Mesenchymal stem cell (in vitro differentiated cells and primary cell): ENCODE results near the gene PEX10.

Experiments
- DNase-seq: peaks from one replicate; pipeline ENCODE4 v3.0.0-alpha.2; 2013
- H2AFZ ChIP-seq: one replicate; pipeline ENCODE4 v1.6.1; 2013; ENCODE audit warnings: low read depth, mild to moderate bottlenecking, control low read depth, inconsistent platforms, low read length, moderate library complexity
- H2AK5ac ChIP-seq: 2 replicates; pipeline ENCODE4 v1.6.1; 2013; ENCODE audit warnings: low read length, moderate library complexity, mild to moderate bottlenecking, inconsistent platforms; ENCODE audit not compliant: severe bottlenecking
- H2BK120ac ChIP-seq: one replicate; pipeline ENCODE4 v1.6.1; 2013; ENCODE audit warnings: low read depth, mild to moderate bottlenecking, inconsistent platforms, low read length, moderate library complexity
- H2BK12ac ChIP-seq, 2 experiments: one replicate each; pipeline ENCODE4 v1.6.1; 2013; ENCODE audit warnings: inconsistent platforms in 2 of 2, low read length in 2 of 2, mild to moderate bottlenecking in 2 of 2, moderate library complexity in 2 of 2, control low read depth in 1 of 2
- H2BK15ac ChIP-seq: one replicate; pipeline ENCODE4 v1.6.1; 2013; ENCODE audit warnings: mild to moderate bottlenecking, low read depth, inconsistent platforms; ENCODE audit not compliant: poor library complexity, severe bottlenecking
- H2BK5ac ChIP-seq: 2 replicates; pipeline ENCODE4 v1.6.1; 2013; ENCODE audit warnings: low read depth, mild to moderate bottlenecking, low read length, control low read depth, inconsistent platforms; ENCODE audit not compliant: poor library complexity, severe bottlenecking
- H3K14ac ChIP-seq, 2 experiments: one replicate each; pipeline ENCODE4 v1.6.1; 2013; ENCODE audit warnings: inconsistent platforms in 2 of 2, low read length in 2 of 2, control low read depth in 1 of 2, mild to moderate bottlenecking in 1 of 2, moderate library complexity in 1 of 2
- H3K18ac ChIP-seq, 2 experiments: one replicate each; pipeline ENCODE4 v1.6.1; 2013; ENCODE audit warnings: inconsistent platforms in 2 of 2, low read length in 2 of 2, control low read depth in 1 of 2, low read depth in 1 of 2, mild to moderate bottlenecking in 1 of 2
- H3K23ac ChIP-seq, 2 experiments: one replicate each; pipeline ENCODE4 v1.6.1; 2013; ENCODE audit warnings: inconsistent platforms in 2 of 2, low read length in 2 of 2, mild to moderate bottlenecking in 2 of 2, moderate library complexity in 2 of 2, control low read depth in 1 of 2
- H3K27ac ChIP-seq: 2 replicates; pipeline ENCODE4 v1.5.1; 2013; ENCODE audit warnings: mild to moderate bottlenecking, moderate library complexity, low read length, control low read depth, inconsistent platforms; ENCODE audit not compliant: poor library complexity, severe bottlenecking
- H3K27me3 ChIP-seq, 2 experiments: 2 replicates each; pipeline versions ENCODE4 v1.6.1 to v1.7.0; 2013; ENCODE audit warnings: low read length in 2 of 2, mild to moderate bottlenecking in 2 of 2, moderate library complexity in 2 of 2, control low read depth in 1 of 2, inconsistent platforms in 1 of 2; ENCODE audit not compliant: control insufficient read depth in 1 of 2, insufficient read depth in 1 of 2
- H3K36me3 ChIP-seq, 2 experiments: 2 replicates each; pipeline versions ENCODE4 v1.6.1 to v1.7.0; 2013; ENCODE audit warnings: low read length in 2 of 2, control low read depth in 1 of 2, inconsistent platforms in 1 of 2, low read depth in 1 of 2, mild to moderate bottlenecking in 1 of 2; ENCODE audit not compliant: insufficient read depth in 2 of 2, control insufficient read depth in 1 of 2
- H3K4ac ChIP-seq, 2 experiments: one replicate each; pipeline ENCODE4 v1.6.1; 2013; ENCODE audit warnings: inconsistent platforms in 2 of 2, low read length in 2 of 2, mild to moderate bottlenecking in 2 of 2, moderate library complexity in 2 of 2, control low read depth in 1 of 2, low read depth in 1 of 2
- H3K4me1 ChIP-seq: 2 replicates; pipeline ENCODE4 v1.6.1; 2013; ENCODE audit warnings: low read depth, low read length, control low read depth; ENCODE audit not compliant: control insufficient read depth, insufficient read depth
- H3K4me2 ChIP-seq: 2 replicates; pipeline ENCODE4 v1.6.1; 2013; ENCODE audit warnings: low read length, mild to moderate bottlenecking, inconsistent platforms; ENCODE audit not compliant: poor library complexity, severe bottlenecking
- H3K4me3 ChIP-seq, 2 experiments: 2 replicates each; pipeline versions ENCODE4 v1.5.1 to v1.7.0; 2013; ENCODE audit warnings: low read length in 2 of 2, mild to moderate bottlenecking in 2 of 2, control low read depth in 1 of 2, low read depth in 1 of 2; ENCODE audit not compliant: insufficient read depth in 1 of 2
- H3K79me1 ChIP-seq: replicated peaks from 2 replicates; pipeline ENCODE4 v1.6.1; 2013; ENCODE audit warnings: mild to moderate bottlenecking, control low read depth, low read length, inconsistent platforms; ENCODE audit not compliant: poor library complexity, severe bottlenecking
- H3K9ac ChIP-seq: 2 replicates; pipeline ENCODE4 v1.7.0; 2013; ENCODE audit warnings: mild to moderate bottlenecking, low read length, moderate library complexity
- H3K9me3 ChIP-seq: 2 replicates; pipeline ENCODE4 v1.7.0; 2013; ENCODE audit warnings: mild to moderate bottlenecking, low read length; ENCODE audit not compliant: control insufficient read depth
- H4K8ac ChIP-seq: one replicate; pipeline ENCODE4 v1.6.1; 2013; ENCODE audit warnings: inconsistent platforms, mild to moderate bottlenecking, low read length, moderate library complexity
- H4K91ac ChIP-seq: one replicate; pipeline ENCODE4 v1.6.1; 2013; ENCODE audit warnings: mild to moderate bottlenecking, low read length, inconsistent platforms
- WGBS: methylation state at CpG from one replicate; pipeline ENCODE4 v1.1.7; 2013; ENCODE audit warnings: mixed read lengths; 5-methylcytosine and 5-hydroxymethylcytosine counted together

Gene PEX10

DNA sequence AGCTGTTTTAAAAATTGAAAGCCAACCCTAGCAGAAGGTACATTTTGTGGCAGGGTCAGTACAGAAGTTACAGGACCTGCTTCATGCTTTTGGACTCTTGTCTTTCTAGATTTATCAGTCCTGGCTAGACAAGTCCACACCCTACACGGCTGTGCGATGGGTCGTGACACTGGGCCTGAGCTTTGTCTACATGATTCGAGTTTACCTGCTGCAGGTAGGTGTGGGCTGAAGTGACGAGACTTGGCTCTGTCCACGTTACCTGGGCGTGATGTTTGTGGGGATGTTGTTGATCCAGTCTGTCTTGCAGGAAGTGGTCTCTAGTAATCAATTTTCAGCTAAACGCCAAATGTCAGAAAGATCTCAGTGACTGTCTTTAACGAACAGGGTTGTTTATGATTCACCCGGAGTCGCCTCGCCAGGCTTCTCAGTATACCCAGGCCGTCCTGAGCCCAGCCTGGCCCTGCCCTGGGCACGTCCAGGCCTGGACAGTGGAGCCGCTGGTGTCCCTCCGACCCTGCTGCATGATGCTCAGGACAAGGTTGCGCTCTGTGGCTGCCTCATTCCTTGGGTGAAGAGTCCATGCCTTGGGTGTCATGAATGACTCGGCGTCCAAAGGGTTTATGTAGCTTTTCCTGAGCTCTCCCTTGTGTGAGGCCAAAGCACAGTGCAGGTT, 15.2 kb downstream of the PEX10 start:
- H3K4me3 ChIP-seq, result no peak overlapping the region
- no peak overlapping the region for H2BK5ac ChIP-seq
- no peak overlapping the region for H2BK12ac ChIP-seq
- no peak overlapping the region for H3K23ac ChIP-seq
- H2AFZ ChIP-seq, result no peak overlapping the region
- H3K9ac ChIP-seq, result peak overlapping the region; percentile 14
- DNase-seq, result no peak
- H2BK120ac ChIP-seq, result no peak overlapping the region
- H3K4me2 ChIP-seq, result no peak overlapping the region
- no peak overlapping the region for H3K27ac ChIP-seq
- H3K14ac ChIP-seq, result no peak overlapping the region
- H4K91ac ChIP-seq, result no peak overlapping the region
- H3K9me3 ChIP-seq, result no peaks in the 10 kb centered on the region
- peaks cover 30% of the 10 kb centered on the region for H3K79me1 ChIP-seq
- peaks cover 81 to 88% of the 10 kb centered on the region in 2 experiments for H3K36me3 ChIP-seq
- H2BK15ac ChIP-seq, result no peak overlapping the region
- H3K18ac ChIP-seq, result no peak overlapping the region
- no peak overlapping the region for H3K4ac ChIP-seq
- no peaks in the 10 kb centered on the region for H3K27me3 ChIP-seq
- H4K8ac ChIP-seq, result no peak overlapping the region
- WGBS, result 96% methylated on average over 19 of the region's 19 CpGs
- H3K4me1 ChIP-seq, result peaks cover 23% of the 10 kb centered on the region
- H2AK5ac ChIP-seq, result no peak overlapping the region

DNA sequence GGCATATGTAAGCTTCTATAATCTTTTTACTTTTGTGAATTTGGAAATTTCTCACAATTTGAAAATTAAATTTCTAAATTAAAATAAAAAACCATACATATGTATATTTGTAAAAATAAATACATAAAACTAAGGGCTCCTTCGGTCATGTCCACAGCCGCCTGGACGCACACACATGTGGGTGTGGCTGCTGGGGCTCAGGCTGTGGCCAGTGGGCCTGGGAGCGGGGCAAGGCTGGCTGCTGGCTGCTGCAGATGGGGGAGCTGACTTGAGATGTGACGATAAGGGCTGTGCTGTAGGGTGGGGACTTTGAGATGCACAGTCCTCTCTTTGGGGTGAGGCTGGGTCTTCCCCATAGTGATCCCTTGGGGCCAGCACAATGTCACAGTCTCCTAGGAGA, 15.9 kb downstream of the PEX10 start:
- no peak overlapping the region for H3K4me2 ChIP-seq
- H3K27ac ChIP-seq, result no peak overlapping the region
- no peak overlapping the region for H2BK15ac ChIP-seq
- no peak overlapping the region for H4K91ac ChIP-seq
- peaks cover 23% of the 10 kb centered on the region for H3K4me1 ChIP-seq
- DNase-seq, result no peak
- H2AFZ ChIP-seq, result no peak overlapping the region
- peaks cover 75 to 81% of the 10 kb centered on the region in 2 experiments for H3K36me3 ChIP-seq
- no peak overlapping the region for H3K18ac ChIP-seq
- no peaks in the 10 kb centered on the region for H3K9me3 ChIP-seq
- H3K79me1 ChIP-seq, result peaks cover 26% of the 10 kb centered on the region
- no peak overlapping the region for H2AK5ac ChIP-seq
- H2BK5ac ChIP-seq, result no peak overlapping the region
- H4K8ac ChIP-seq, result no peak overlapping the region
- no peak overlapping the region for H3K14ac ChIP-seq
- no peak overlapping the region for H2BK120ac ChIP-seq
- no peak overlapping the region for H3K4me3 ChIP-seq
- H3K27me3 ChIP-seq, result no peaks in the 10 kb centered on the region
- peak overlapping the region; percentile 14 for H3K9ac ChIP-seq
- H2BK12ac ChIP-seq, result no peak overlapping the region
- no peak overlapping the region for H3K4ac ChIP-seq
- H3K23ac ChIP-seq, result no peak overlapping the region
- 98% methylated on average over 5 of the region's 5 CpGs for WGBS

DNA sequence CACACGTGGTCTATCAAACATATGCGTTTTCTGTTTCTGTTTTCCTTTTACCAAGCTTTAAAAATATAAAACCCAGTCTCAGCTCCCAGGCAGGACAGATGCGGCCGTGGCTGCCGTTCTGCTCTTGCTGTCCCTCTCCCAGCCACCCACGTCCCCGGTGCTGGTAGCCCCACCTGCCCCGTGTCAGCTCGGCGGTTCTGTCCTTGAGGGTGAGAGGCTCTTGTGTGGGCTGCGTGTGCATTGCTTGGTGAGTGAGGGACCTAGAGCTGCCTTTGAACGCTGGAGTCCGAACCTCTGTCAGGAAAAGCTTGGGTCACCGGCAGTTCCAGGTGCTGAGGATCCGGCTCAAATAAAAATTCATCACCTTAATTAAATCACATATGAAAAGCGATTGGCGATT, 16.3 kb downstream of the PEX10 start:
- no peak overlapping the region for H3K14ac ChIP-seq
- H3K9ac ChIP-seq, result no peak overlapping the region
- H2BK12ac ChIP-seq, result no peak overlapping the region
- H3K9me3 ChIP-seq, result no peaks in the 10 kb centered on the region
- no peaks in the 10 kb centered on the region for H3K27me3 ChIP-seq
- no peak overlapping the region for H3K4me2 ChIP-seq
- no peak overlapping the region for H2BK5ac ChIP-seq
- H3K18ac ChIP-seq, result no peak overlapping the region
- H3K4me1 ChIP-seq, result peaks cover 23% of the 10 kb centered on the region
- no peak overlapping the region for H3K27ac ChIP-seq
- 95% methylated on average over 11 of the region's 17 CpGs for WGBS
- H3K23ac ChIP-seq, result no peak overlapping the region
- H3K4ac ChIP-seq, result no peak overlapping the region
- H3K4me3 ChIP-seq, result no peak overlapping the region
- H4K91ac ChIP-seq, result no peak overlapping the region
- H2BK15ac ChIP-seq, result no peak overlapping the region
- peaks cover 26% of the 10 kb centered on the region for H3K79me1 ChIP-seq
- no peak overlapping the region for H2AK5ac ChIP-seq
- no peak overlapping the region for H2AFZ ChIP-seq
- no peak overlapping the region for H2BK120ac ChIP-seq
- no peak overlapping the region for H4K8ac ChIP-seq
- DNase-seq, result no peak
- H3K36me3 ChIP-seq, result peaks cover 71 to 79% of the 10 kb centered on the region in 2 experiments

DNA sequence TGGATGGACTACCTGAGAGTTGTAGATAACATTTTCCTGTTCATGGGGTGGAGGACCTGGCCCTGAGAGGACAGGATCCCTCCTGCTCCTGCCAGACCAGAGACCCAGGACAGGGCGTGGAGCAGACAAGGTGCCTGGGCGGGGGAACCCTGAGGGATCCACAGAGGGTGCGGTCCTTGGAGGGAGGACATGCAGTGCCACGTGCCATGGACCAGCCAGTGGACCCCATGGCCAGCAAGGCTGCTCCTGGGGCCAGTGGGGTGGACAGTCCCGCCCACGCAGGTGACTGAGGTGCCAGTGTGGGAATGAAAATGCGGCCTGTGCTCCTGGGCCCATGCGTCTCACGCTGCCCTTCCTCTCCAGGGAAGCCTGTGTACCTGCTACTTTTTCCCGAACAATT, 17.1 kb downstream of the PEX10 start:
- Histone ChIP-seq H3K36me3 (peaks cover 64 to 71% of the 10 kb centered on the region in 2 experiments), H3K27me3 (no peaks in the 10 kb centered on the region), H4K8ac (no peak overlapping the region), H3K4me1 (peaks cover 28% of the 10 kb centered on the region), H3K23ac (peak overlapping the region in 1 of 2 experiments; percentile 41), H3K18ac (no peak overlapping the region), H3K4me3 (no peak overlapping the region), H2BK120ac (no peak overlapping the region), H3K9ac (peak overlapping the region; percentile 97), H3K4ac (no peak overlapping the region), H3K4me2 (no peak overlapping the region), H3K14ac (no peak overlapping the region), H2AFZ (no peak overlapping the region), H3K9me3 (no peaks in the 10 kb centered on the region), H4K91ac (peak overlapping the region; percentile 53), H2BK12ac (peak overlapping the region in 1 of 2 experiments; percentile 2), H3K79me1 (peaks cover 30% of the 10 kb centered on the region), H2AK5ac (no peak overlapping the region), H2BK5ac (no peak overlapping the region), H3K27ac (no peak overlapping the region), H2BK15ac (no peak overlapping the region)
- WGBS, result 97% methylated on average over 10 of the region's 10 CpGs
- no peak for DNase-seq
